GM12864 (cell line): Measurements from ENCODE around the gene CDK11B.

ENCODE experiments used
- DNase-seq: peaks from one replicate; pipeline ENCODE4 v3.0.0-alpha.2; 2011; ENCODE audit warnings: low read depth
- H3K4me3 ChIP-seq: 2 replicates; pipeline ENCODE4 v1.5.1; 2011; ENCODE audit warnings: mild to moderate bottlenecking, low read depth, low read length, control low read depth
- CTCF ChIP-seq: IDR thresholded peaks from 2 replicates; pipeline ENCODE4 v1.5.1; 2011; ENCODE audit warnings: low read depth, mild to moderate bottlenecking, moderate library complexity, low read length, control low read depth, inconsistent platforms; ENCODE audit errors: missing control alignments

The CDK11B gene

GRCh38 chr1:1612104-1612400 is 46.8 kb downstream of the CDK11B start:
- DNase-seq: no peak
- TF ChIP-seq CTCF: no peak
- no peak overlapping the region for H3K4me3 ChIP-seq

- H3K4me3 ChIP-seq: no peak overlapping the region
- no peak for TF ChIP-seq CTCF
- DNase-seq: no peak
Observed at GRCh38 chr1:1610796-1611195, 48.0 kb downstream of the CDK11B start.

GRCh38 chr1:1609822-1610485 is 48.9 kb downstream of the CDK11B start:
- H3K4me3 ChIP-seq: no peak overlapping the region

GRCh38 chr1:1606232-1606631 is 52.6 kb downstream of the CDK11B start:
- no peak overlapping the region for H3K4me3 ChIP-seq
- TF ChIP-seq CTCF: no peak
- no peak for DNase-seq

More at GRCh38 chr1:1609822-1610485, 48.9 kb downstream of the CDK11B start:
- no peak for TF ChIP-seq CTCF
- no peak for DNase-seq

GRCh38 chr1:1605724-1606123 is 53.1 kb downstream of the CDK11B start:
- no peak overlapping the region for H3K4me3 ChIP-seq
- DNase-seq: no peak
- no peak for TF ChIP-seq CTCF

GRCh38 chr1:1605034-1605591 is 53.7 kb downstream of the CDK11B start:
- no peak for DNase-seq
- no peak for TF ChIP-seq CTCF
- no peak overlapping the region for H3K4me3 ChIP-seq
